ENCODE results near the gene ADGRD1.

DNA sequence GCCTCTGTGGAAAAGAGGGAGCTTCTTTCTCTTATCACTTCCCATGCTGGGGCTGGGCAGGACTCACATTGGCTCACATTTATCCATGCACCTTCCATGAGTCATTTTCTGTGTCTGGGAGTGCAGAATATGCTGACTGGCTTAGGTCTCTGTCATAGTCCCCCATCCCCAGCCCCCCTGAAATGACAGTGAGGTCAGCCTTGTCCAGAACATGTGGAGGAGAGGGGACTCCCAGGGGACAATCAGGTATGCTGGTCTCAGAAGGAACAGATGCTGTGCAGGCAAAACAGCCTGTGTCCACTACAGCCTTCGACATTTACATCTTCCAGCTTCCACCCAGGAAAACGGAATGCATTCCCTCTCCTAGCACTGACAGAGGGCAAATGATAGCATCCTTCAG is 35.0 kb downstream of the ADGRD1 start:
- TF ChIP-seq, protein P1, sequence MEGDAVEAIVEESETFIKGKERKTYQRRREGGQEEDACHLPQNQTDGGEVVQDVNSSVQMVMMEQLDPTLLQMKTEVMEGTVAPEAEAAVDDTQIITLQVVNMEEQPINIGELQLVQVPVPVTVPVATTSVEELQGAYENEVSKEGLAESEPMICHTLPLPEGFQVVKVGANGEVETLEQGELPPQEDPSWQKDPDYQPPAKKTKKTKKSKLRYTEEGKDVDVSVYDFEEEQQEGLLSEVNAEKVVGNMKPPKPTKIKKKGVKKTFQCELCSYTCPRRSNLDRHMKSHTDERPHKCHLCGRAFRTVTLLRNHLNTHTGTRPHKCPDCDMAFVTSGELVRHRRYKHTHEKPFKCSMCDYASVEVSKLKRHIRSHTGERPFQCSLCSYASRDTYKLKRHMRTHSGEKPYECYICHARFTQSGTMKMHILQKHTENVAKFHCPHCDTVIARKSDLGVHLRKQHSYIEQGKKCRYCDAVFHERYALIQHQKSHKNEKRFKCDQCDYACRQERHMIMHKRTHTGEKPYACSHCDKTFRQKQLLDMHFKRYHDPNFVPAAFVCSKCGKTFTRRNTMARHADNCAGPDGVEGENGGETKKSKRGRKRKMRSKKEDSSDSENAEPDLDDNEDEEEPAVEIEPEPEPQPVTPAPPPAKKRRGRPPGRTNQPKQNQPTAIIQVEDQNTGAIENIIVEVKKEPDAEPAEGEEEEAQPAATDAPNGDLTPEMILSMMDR (IDR thresholded peaks at IDR 0.05), result no peak
- TF ChIP-seq POLR2A (IDR thresholded peaks at IDR 0.05), result no peak
- no peak for TF ChIP-seq POLR2AphosphoS5 (IDR thresholded peaks at IDR 0.05; ENCODE audit: insufficient read depth in 1 of 2, low read depth in 1 of 2)

All from vagina (tissue), 2 donors.